Smooth muscle cell (in vitro differentiated cells): Measurements from ENCODE around the gene SS18L1. TPM values are rescaled to one million over a fixed set of nuclear protein-coding genes. Genes with fewer than 3 reads are reported as not detected.

ENCODE experiments used
- DNase-seq: peaks from one replicate; lab custom pipeline; 2025; ENCODE audit not compliant: unreplicated experiment; lab: John Stamatoyannopoulos, UW
- H2AFZ ChIP-seq: fragments of 200-600 bp; sonication (generic); 2 replicates; pipeline ENCODE4 v1.6.0; 2016; ENCODE audit warnings: antibody characterized with exemption, low read depth, mild to moderate bottlenecking
- H3F3A ChIP-seq: fragments of 200-600 bp; sonication (generic); 2 replicates; pipeline ENCODE4 v1.6.0; 2017; ENCODE audit warnings: antibody characterized with exemption, low read depth
- H3K27ac ChIP-seq: fragments of 200-600 bp; sonication (generic); 2 replicates; pipeline ENCODE4 v1.5.1; 2016; ENCODE audit warnings: low read depth, mild to moderate bottlenecking
- H3K27me3 ChIP-seq: fragments of 200-600 bp; sonication (generic); 2 replicates; pipeline ENCODE4 v1.6.1; 2016; ENCODE audit warnings: low read depth, mild to moderate bottlenecking
- H3K36me3 ChIP-seq: fragments of 200-600 bp; sonication (generic); 2 replicates; pipeline ENCODE4 v1.5.1; 2016; ENCODE audit warnings: low read depth
- H3K4me1 ChIP-seq: fragments of 200-600 bp; sonication (generic); 2 replicates; pipeline ENCODE4 v1.5.1; 2016; ENCODE audit warnings: low read depth
- H3K4me2 ChIP-seq: fragments of 200-600 bp; sonication (generic); 2 replicates; pipeline ENCODE4 v1.6.0; 2016; ENCODE audit warnings: mild to moderate bottlenecking
- H3K4me3 ChIP-seq: fragments of 200-600 bp; sonication (generic); 2 replicates; pipeline ENCODE4 v1.5.1; 2016; ENCODE audit warnings: mild to moderate bottlenecking
- H3K79me2 ChIP-seq: fragments of 200-600 bp; sonication (generic); 2 replicates; pipeline ENCODE4 v1.6.0; 2016; ENCODE audit warnings: low read depth, mild to moderate bottlenecking
- H3K9ac ChIP-seq: fragments of 200-600 bp; sonication (generic); 2 replicates; pipeline ENCODE4 v1.6.0; 2016; ENCODE audit warnings: low read depth
- H3K9me3 ChIP-seq: fragments of 200-600 bp; sonication (generic); replicated peaks from 2 replicates; pipeline ENCODE4 v1.5.1; 2016; ENCODE audit warnings: low read depth
- H4K20me1 ChIP-seq: fragments of 200-600 bp; sonication (generic); 2 replicates; pipeline ENCODE4 v1.6.0; 2016; ENCODE audit warnings: low read depth
- CTCF ChIP-seq: fragments of 200-600 bp; sonication (generic); IDR thresholded peaks from 2 replicates; pipeline ENCODE4 v1.5.1; 2017; ENCODE audit warnings: borderline replicate concordance, mild to moderate bottlenecking, antibody characterized with exemption; ENCODE audit not compliant: insufficient read depth, poor library complexity, severe bottlenecking
- WGBS: methylation state at CpG from one replicate; pipeline ENCODE4 v1.1.7; 2016; ENCODE audit warnings: low lambda C conversion rate; 5-methylcytosine and 5-hydroxymethylcytosine counted together
- polyA plus RNA-seq: library from polyadenylated mRNA; unstranded; fragments of >200 nt; fragmentation: Nextera tagmentation; extraction: Ambion mirVana; gene quantifications from 2 replicates; pipeline ENCODE4 v1.2.1, GENCODE V29; 2016
- total RNA-seq: library from RNA; depleted of rRNA; stranded (reverse); fragments of >200 nt; gene quantifications from 2 replicates; pipeline ENCODE4 v1.2.3, GENCODE V29; 2014

Gene SS18L1
- total and polyA plus RNA-seq, 2 experiments from 2014 or later: 2.3 to 10.1 TPM

- peaks cover 20% of the 10 kb centered on the region for H3F3A ChIP-seq
- WGBS: 92% methylated on average over 25 of the region's 25 CpGs
- no peak for TF ChIP-seq CTCF
- H3K27ac ChIP-seq: no peak overlapping the region
- no peak overlapping the region for H2AFZ ChIP-seq
- H3K27me3 ChIP-seq: no peaks in the 10 kb centered on the region
- H3K9me3 ChIP-seq: no peaks in the 10 kb centered on the region
- H3K9ac ChIP-seq: no peak overlapping the region
- no peaks in the 10 kb centered on the region for H3K4me1 ChIP-seq
- no peak for DNase-seq
- no peak overlapping the region for H3K4me3 ChIP-seq
- H3K4me2 ChIP-seq: no peak overlapping the region
- peaks cover 68% of the 10 kb centered on the region for H4K20me1 ChIP-seq
- H3K36me3 ChIP-seq: peaks cover 3% of the 10 kb centered on the region
- peaks cover 5% of the 10 kb centered on the region for H3K79me2 ChIP-seq
These were observed 11.8 kb upstream of the SS18L1 start for GRCh38 chr20:62131560-62132320.

- Histone ChIP-seq H3K4me1 (no peaks in the 10 kb centered on the region), H3K9ac (no peak overlapping the region), H3K4me3 (no peak overlapping the region), H3K9me3 (no peaks in the 10 kb centered on the region), H3F3A (peaks cover 26% of the 10 kb centered on the region), H3K27ac (no peak overlapping the region), H4K20me1 (peaks cover 70% of the 10 kb centered on the region), H3K4me2 (no peak overlapping the region), H3K27me3 (no peaks in the 10 kb centered on the region), H3K79me2 (peaks cover 5% of the 10 kb centered on the region), H3K36me3 (peaks cover 3% of the 10 kb centered on the region), H2AFZ (no peak overlapping the region)
- WGBS: 92% methylated on average over 7 of the region's 7 CpGs
- no peak for DNase-seq
- TF ChIP-seq CTCF: no peak
These were observed 11.1 kb upstream of the SS18L1 start for GRCh38 chr20:62132421-62132820.

- Histone ChIP-seq H3K79me2 (peaks cover 5% of the 10 kb centered on the region), H3K27me3 (no peaks in the 10 kb centered on the region), H3K4me2 (no peak overlapping the region), H3K4me1 (no peaks in the 10 kb centered on the region), H4K20me1 (peaks cover 70% of the 10 kb centered on the region), H3K9ac (no peak overlapping the region), H3K9me3 (no peaks in the 10 kb centered on the region), H3K36me3 (peaks cover 3% of the 10 kb centered on the region), H3K27ac (no peak overlapping the region), H3F3A (peaks cover 34% of the 10 kb centered on the region), H2AFZ (no peak overlapping the region), H3K4me3 (no peak overlapping the region)
- WGBS: 93% methylated on average over 29 of the region's 29 CpGs
- no peak for DNase-seq
- TF ChIP-seq CTCF: no peak
These were observed 10.3 kb upstream of the SS18L1 start for GRCh38 chr20:62133051-62133845.
